Measurements from ENCODE around the gene BCL2L12. TPM values are rescaled to one million over a fixed set of nuclear protein-coding genes. Genes with fewer than 3 reads are reported as not detected.

BCL2L12 gene
- total and polyA plus RNA-seq, 2 of the 13 experiments (the other 11 are each of a cell fraction or from before 2014, with no cell fraction given) = 26.8 to 40.8 TPM

- TF ChIP-seq ZNF607 (CRISPR knock-in tag; IDR thresholded peaks at IDR 0.05; ENCODE audit: borderline replicate concordance) = peak; percentile 81; the same call in 1 of the 2 replicates
- no peak for TF ChIP-seq CENPBD1 (CRISPR knock-in tag; IDR thresholded peaks at IDR 0.05; ENCODE audit: borderline replicate concordance, low read depth)
- TF ChIP-seq ZNF883 (CRISPR knock-in tag; IDR thresholded peaks at IDR 0.05; ENCODE audit: not compliant biosample characterization) = peak; percentile 53
- peak; percentile 70 for TF ChIP-seq ERF (CRISPR knock-in tag; IDR thresholded peaks at IDR 0.05)
- TF ChIP-seq PAX8 (CRISPR knock-in tag; IDR thresholded peaks at IDR 0.05; ENCODE audit: borderline replicate concordance) = peak; percentile 56; the same call in 1 of the 2 replicates
- no peak for TF ChIP-seq ATF5 (CRISPR knock-in tag; IDR thresholded peaks at IDR 0.05; ENCODE audit: low read depth)
- no peak; a peak in 1 of 4 replicates for TF ChIP-seq REST (IDR thresholded peaks at IDR 0.05; ENCODE audit: borderline replicate concordance in 1 of 2, low read depth in 1 of 2, low read length in 2 of 2)
- TF ChIP-seq NPAS2 (CRISPR knock-in tag; IDR thresholded peaks at IDR 0.05; ENCODE audit: borderline replicate concordance) = no peak
- TF ChIP-seq BCLAF1 (IDR thresholded peaks at IDR 0.05) = no peak
- TF ChIP-seq KLF15 (CRISPR knock-in tag; IDR thresholded peaks at IDR 0.05; ENCODE audit: borderline replicate concordance) = peak; percentile 71; the same call in 1 of the 2 replicates
- TF ChIP-seq ZNF143 (CRISPR knock-in tag; IDR thresholded peaks at IDR 0.05) = 0 out of 2 replicates have a peak, but pooled peaks have one; percentile 64
- peak; percentile 50; the same call in 1 of the 2 replicates for TF ChIP-seq ZBTB38 (CRISPR knock-in tag; IDR thresholded peaks at IDR 0.05)
- no peak for TF ChIP-seq SP1 (IDR thresholded peaks at IDR 0.05)
- 0 out of 2 replicates have a peak, but pooled peaks have one; percentile 2 for TF ChIP-seq SP1 (CRISPR knock-in tag; IDR thresholded peaks at IDR 0.05)
- TF ChIP-seq NR0B2 (CRISPR knock-in tag; IDR thresholded peaks at IDR 0.05) = peak; percentile 88
- peak; percentile 86 for TF ChIP-seq GABPB1 (CRISPR knock-in tag; IDR thresholded peaks at IDR 0.05)
- TF ChIP-seq BRF2 (CRISPR knock-in tag; IDR thresholded peaks at IDR 0.05) = 0 out of 2 replicates have a peak, but pooled peaks have one; percentile 27
- peak; percentile 74 for TF ChIP-seq SALL2 (CRISPR knock-in tag; IDR thresholded peaks at IDR 0.05)
- TF ChIP-seq YY1 (IDR thresholded peaks at IDR 0.05; ENCODE audit: insufficient read depth, insufficient replicate concordance, low read depth, low read length) = peak; percentile 93
Measured at GRCh38 chr19:49677231-49677900, 11.6 kb downstream of the BCL2L12 start, which contains the start of gene PRMT1 (continued).

Data from HepG2 (cell line).